Measurements from ENCODE around the gene ACAA2.

DNA sequence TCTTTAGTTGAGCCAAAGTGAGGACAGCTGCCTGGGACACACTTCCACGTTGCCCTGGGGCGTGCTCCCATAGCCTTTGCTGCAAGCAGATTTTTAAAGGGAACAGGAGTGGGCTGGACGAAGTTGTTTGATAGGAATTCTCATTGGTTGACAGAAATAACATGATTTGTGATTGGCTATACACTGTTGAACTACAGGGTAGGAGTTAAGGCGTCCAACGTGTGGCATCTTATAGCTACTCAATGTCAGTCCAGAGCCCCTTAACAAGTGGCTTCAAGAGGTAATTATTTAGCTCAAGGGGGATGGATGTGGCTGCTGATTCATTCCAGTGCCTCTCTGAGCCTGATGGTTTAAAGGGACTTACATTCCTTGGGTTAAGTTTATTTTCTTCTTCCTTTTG, 65.5 kb downstream of the ACAA2 start:
- TF ChIP-seq, protein P1, sequence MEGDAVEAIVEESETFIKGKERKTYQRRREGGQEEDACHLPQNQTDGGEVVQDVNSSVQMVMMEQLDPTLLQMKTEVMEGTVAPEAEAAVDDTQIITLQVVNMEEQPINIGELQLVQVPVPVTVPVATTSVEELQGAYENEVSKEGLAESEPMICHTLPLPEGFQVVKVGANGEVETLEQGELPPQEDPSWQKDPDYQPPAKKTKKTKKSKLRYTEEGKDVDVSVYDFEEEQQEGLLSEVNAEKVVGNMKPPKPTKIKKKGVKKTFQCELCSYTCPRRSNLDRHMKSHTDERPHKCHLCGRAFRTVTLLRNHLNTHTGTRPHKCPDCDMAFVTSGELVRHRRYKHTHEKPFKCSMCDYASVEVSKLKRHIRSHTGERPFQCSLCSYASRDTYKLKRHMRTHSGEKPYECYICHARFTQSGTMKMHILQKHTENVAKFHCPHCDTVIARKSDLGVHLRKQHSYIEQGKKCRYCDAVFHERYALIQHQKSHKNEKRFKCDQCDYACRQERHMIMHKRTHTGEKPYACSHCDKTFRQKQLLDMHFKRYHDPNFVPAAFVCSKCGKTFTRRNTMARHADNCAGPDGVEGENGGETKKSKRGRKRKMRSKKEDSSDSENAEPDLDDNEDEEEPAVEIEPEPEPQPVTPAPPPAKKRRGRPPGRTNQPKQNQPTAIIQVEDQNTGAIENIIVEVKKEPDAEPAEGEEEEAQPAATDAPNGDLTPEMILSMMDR (IDR thresholded peaks at IDR 0.05), result no peak
- no peak for TF ChIP-seq POLR2A (IDR thresholded peaks at IDR 0.05)
